HG03066 (cell line): ENCODE results near the gene TUT4.
"Not testable (repeated sequence)": the region's sequence is repeated elsewhere in the genome, so short reads cannot be mapped to it uniquely, and the experiment has no call there.

Experiments
- ATAC-seq: cut with Tn5 transposase; IDR thresholded peaks from one replicate; pipeline ENCODE4 v1.9.1; 2021; ENCODE audit warnings: low read depth; ENCODE audit not compliant: unreplicated experiment

Gene TUT4, protein sequence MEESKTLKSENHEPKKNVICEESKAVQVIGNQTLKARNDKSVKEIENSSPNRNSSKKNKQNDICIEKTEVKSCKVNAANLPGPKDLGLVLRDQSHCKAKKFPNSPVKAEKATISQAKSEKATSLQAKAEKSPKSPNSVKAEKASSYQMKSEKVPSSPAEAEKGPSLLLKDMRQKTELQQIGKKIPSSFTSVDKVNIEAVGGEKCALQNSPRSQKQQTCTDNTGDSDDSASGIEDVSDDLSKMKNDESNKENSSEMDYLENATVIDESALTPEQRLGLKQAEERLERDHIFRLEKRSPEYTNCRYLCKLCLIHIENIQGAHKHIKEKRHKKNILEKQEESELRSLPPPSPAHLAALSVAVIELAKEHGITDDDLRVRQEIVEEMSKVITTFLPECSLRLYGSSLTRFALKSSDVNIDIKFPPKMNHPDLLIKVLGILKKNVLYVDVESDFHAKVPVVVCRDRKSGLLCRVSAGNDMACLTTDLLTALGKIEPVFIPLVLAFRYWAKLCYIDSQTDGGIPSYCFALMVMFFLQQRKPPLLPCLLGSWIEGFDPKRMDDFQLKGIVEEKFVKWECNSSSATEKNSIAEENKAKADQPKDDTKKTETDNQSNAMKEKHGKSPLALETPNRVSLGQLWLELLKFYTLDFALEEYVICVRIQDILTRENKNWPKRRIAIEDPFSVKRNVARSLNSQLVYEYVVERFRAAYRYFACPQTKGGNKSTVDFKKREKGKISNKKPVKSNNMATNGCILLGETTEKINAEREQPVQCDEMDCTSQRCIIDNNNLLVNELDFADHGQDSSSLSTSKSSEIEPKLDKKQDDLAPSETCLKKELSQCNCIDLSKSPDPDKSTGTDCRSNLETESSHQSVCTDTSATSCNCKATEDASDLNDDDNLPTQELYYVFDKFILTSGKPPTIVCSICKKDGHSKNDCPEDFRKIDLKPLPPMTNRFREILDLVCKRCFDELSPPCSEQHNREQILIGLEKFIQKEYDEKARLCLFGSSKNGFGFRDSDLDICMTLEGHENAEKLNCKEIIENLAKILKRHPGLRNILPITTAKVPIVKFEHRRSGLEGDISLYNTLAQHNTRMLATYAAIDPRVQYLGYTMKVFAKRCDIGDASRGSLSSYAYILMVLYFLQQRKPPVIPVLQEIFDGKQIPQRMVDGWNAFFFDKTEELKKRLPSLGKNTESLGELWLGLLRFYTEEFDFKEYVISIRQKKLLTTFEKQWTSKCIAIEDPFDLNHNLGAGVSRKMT (N-terminal part only)

DNA sequence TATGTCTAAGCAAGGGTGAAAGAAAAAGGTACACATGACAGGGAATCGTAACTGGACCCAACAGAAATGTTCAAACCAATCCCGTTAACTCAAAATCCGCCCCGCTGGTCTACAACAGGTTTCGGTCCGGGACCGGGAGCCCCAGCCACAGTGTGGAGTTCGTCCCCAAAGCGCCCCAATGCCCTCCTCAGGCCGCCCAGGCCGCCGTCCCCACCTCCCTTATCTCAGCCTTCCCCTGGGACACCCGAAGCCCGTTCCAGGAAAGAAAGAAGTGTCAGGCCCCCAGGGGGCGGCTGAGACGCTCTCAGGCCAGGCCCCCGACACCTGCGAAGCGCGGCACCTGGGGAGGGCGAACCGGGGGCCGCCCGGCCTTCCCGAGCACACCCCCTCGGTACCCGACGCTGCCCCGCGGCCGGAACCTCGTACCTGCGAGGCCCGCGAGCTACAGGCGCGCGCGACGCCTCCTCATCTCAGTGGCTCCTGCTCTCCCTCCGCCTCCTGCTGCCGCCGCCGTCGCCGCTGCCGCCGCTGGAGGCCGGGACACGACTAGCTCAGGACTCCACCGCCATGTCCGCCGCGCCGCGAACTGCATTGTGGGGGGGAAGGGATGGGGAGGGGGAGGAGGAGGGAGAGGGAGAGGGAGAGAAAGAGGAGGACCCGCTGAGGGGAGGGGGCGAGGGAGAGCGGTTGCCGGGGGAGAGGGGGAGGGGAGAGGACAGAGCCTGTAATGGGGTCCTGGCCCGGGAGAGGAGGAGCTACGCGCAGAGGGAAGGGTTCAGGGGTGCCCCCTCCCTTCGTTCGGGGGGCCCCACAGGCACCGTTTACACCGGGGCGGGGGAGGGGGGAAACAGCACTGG, at the start of gene TUT4:
TSS of gene TUT4 (minus strand) at position 588 of the 857 bp plus-strand sequence. CDS start 26,812 bp downstream, outside the sequence.
- peak; percentile 48 for ATAC-seq

DNA sequence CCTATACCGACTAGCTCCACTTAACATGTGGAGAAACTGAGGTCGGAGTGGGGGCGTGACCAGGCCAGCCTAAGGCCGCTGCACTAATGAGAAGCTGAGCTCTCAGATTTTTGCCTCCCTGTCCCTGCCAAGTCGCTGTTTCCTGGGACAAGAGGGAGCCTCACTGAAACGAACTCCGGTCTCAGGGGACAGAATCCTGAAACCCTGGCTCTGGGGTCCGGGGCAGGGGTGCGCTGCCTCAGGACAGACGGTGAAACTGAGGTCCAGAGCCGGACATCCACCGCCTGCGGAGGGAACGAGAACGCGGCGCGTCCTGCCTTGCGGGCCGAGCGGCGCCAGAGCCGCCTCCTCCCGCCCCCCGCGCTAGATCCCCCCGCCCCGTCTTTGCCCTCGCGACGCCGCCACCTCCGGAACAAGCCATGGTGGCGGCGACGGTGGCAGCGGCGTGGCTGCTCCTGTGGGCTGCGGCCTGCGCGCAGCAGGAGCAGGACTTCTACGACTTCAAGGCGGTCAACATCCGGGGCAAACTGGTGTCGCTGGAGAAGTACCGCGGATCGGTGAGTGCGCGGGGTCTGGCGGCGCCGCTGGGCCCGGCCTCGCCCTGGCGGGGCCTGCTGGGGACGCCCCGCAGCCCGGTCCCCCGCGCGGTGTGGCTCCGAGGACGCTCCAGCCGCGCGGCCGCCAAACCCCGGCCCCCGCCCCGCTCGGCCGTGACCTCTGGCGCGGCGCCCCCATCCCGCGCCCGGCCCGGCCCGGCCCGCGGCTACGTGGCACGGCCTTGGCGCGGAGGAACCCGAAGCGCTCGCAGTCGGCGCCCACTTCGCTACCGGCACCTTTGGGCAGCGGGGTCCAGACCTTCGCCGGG, 49.3 kb upstream of the TUT4 start, which contains the start of gene GPX7:
TSS of gene GPX7 (plus strand) at position 381 of the 865 bp plus-strand sequence. CDS start at position 420, 39 bp downstream.
- ATAC-seq, result no peak

DNA sequence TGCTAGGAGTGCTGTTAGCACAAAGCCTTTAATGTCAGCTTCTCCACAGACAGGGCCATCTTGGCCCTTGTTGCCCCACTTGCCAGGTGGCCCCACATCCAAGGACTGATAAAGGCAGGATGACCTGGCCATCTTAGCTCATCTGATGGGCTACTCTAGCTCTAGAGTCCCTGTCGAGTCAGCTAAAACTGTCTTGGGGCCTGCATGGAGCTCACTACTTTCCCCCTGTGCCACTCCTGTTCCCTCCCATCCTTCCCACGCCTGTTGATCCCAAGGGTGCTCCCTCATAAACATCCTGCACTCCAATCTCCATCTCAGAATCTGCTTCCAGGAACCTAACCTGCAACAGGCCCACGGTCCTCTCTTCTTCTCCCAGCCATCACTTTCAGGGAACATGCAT, 48.6 kb upstream of the TUT4 start:
- no peak for ATAC-seq

DNA sequence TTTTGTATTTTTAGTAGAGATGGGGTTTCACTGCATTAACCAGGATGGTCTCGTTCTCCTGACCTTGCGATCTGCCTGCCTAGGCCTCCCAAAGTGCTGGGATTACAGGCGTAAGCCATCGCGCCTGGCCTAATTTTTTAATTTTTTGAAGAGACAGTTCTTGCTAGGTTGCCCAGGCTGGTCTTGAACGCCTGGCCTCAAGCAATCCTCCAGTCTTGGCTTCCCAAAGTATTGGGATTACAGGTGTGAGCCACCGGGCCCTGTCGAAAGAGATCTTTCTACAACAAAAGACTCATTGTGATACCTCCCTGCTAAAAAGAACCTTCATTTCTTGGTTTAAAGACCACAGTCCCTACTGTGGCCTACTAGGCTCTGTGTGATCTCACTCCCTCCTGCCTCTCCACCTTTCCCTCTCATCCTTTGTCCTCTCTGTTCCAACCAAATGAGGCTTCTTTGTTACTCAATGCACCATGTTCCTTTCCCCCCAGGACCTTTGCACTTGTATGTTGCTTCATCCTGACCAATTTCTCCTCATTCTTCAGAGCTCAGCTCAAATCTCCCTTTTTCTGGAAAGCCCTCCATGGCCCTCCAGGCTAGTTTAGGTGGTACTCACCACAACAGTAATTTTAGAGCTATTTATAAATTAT, 47.8 kb upstream of the TUT4 start:
- no peak for ATAC-seq

DNA sequence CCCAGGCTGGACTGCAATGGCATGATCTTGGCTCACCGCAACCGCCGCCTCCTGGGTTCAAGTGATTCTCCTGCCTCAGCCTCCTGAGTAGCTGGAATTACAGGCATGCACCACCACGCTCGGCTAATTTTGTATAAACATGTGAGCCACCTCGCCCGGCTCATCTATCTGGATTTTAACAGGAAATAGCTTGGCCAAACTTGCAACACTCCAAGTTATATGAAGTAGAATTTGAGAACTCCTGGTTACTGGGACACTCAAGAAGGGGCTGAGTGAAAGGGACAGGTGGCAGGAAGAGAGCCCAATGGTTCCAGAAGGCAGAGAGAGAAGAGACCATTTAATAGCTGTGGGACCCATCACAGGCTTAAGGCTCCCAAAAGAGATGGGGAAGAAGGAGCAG, 46.3 kb upstream of the TUT4 start:
- ATAC-seq, result no peak

DNA sequence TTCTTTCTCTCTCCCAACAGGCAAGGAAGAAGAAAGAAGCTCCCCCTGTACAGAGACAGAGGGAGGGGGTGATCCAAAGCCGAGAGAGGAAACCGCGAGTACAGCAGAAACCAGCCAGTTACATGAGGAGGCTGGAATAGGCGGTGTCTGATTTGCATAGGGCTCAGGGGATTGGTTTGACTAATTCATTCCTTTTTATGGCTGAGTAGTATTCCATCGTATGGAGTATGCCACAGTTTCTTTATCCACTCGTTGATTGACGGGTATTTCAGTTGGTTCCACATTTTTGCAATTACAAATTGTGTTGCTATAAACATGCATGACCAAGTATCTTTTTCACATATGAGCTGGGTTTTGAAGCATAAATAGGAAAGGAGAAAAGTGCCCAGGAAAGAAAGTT, 45.8 kb upstream of the TUT4 start:
- ATAC-seq, result no peak

DNA sequence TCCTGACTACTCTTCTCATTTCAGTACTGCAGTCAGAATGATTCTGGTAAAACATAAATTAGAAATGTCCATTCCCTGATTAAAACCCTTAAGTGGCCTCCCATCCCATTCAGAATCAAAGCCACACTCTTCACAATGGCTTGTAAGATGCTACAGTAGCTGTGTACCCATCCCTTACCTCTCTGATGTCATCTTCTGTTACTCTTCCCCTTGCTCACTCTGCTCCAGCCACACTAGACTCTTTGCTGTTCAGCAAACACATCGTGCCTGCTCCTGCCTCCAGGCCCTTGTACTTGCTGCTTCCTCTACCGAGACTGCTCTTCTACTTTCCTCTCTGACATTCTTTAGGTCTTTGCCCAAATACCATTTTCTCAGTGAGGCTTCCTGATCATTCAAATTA, 45.0 kb upstream of the TUT4 start:
- ATAC-seq, result no peak

DNA sequence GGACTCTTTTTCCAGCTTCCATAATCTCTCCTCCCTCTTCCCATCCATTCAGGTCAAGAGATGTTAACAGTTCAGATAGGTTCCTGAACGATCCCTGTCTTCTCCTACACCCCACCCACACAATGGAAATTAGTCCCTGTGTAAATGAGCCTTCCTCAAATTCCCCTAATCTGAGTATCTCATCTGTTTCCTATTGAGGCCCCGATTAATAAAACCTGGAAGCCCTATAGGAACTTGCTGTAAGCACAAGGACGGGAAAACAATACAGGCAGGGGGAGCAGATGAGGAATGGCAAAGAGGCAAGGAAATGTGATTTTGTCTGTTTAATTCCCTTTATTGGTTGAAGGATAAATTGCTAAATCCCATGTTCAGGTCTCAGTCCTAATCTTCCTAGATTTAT, 42.2 kb upstream of the TUT4 start:
- no peak for ATAC-seq

DNA sequence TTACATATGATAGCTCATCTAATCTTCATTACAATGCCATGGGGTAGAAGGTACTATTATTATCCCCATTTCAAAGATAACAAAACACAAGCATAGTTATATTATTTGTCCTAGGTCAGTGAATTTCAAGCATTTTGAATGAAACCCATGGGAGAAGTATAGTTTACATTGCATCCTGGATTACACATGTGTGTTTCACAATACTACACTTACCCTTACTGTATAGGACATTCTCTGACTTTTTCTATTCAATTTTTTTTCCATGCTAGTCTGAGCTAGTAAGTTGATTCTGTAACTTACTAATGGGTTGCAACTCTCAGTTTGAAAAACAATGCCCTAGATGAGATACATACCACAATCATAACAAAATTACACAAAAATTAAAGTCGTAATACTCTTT, 40.6 kb upstream of the TUT4 start:
- ATAC-seq, result no peak

DNA sequence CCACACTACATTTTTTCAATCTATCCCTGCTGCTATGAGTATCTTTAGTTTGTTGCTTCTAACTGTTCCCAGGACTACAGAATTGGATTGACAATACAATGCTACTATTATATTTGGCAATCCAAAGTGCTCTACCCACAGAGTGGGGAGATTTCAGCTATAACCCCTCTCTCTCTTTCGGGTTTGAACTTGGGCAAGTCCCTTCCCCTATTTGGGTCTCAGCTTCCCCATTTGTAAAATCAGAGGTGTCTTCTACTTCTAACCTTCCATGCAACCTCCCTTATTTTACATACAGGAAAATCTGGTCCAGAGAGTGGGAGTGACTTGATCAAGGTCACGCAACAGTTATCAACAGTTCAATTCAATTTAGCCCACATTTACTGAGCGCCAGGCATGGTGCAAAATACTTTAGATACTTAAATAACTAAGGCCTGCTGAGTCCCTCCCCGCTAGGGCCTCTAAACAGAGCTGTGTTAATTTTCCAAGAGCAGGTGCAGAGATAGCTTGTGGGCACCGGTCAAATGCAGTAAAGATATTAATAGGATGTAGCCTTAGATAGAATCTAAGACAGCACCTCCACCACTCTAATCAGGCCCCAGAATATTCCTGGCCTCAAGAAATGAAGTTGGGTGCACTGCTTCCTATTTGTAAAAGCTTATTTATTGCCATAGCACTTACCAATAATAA, 39.9 kb upstream of the TUT4 start:
- no peak for ATAC-seq

DNA sequence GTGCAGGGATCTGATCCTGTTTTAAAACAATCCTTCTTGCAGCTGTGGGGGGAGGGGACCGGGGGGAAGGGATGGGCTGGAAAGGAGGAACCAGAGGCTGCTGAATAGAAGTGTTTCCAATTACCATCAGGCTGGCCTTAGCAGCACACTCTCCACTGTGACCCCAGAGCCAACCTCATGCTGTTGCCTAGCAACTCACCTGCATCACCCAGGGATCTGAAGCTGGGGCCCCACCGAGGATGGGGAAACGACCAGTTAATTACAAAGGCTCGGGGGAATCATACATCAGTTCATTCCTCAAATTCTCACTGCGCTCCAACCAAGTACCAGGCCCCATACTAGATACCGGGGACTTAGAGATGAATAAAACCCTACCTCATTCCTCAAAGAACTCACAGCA, 37.4 kb upstream of the TUT4 start:
- ATAC-seq, result no peak

DNA sequence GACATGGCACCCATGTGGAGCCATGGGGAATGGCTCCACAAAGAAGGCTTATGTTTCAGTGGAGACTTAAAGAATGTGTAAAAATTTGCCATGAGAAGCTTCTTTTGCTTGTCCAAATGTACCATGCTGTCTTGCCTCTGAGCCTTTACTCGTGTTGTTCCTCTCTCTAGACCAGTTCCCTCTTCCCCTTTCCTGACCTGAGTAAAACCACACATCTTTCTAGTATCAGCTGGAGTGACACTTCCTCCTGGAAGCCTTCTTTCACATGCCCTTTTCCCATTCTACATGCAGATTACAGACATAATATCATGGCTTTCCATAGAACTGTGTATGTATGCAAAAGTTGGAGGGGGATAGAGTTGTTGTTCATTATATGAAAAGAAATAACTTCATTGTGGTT, 35.6 kb upstream of the TUT4 start:
- ATAC-seq, result no peak

DNA sequence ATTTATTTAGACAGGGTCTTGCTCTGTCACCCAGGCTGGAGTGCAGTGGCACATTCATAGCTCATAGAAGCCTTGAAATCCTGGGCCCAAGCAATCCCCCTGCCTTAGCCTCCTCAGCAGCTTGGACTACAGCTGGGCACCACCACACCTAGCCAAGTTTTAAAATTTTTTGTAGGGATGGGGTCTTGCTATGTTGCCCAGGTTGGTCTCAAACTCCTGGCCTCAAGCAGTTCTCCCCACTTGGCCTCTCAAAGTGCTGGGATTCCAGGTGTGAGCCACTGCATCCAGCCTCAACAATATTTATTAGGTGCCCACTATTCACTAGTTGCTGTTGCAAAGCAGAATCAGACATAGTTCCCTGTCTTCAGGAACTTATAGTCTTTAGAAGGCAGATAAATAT, 35.1 kb upstream of the TUT4 start:
- no peak for ATAC-seq

DNA sequence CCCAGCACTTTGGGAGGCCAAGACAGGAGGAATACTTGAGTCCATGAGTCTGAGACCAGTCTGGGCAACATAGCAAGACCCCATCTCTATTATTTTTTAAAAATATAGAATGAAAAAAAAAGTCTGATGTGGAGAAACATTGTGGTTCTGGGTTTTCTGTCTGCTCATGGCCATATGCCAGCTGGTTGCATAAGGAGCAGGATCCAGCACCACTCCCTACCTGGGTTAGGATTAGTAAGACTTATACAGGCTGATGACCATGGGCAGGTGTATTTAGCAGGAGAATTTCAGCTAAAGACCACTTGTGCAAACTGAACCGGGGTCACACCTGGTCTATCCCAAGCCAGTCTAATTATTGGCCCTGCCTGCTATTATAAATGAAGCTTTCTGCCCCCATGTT, 32.6 kb upstream of the TUT4 start:
- no peak for ATAC-seq

DNA sequence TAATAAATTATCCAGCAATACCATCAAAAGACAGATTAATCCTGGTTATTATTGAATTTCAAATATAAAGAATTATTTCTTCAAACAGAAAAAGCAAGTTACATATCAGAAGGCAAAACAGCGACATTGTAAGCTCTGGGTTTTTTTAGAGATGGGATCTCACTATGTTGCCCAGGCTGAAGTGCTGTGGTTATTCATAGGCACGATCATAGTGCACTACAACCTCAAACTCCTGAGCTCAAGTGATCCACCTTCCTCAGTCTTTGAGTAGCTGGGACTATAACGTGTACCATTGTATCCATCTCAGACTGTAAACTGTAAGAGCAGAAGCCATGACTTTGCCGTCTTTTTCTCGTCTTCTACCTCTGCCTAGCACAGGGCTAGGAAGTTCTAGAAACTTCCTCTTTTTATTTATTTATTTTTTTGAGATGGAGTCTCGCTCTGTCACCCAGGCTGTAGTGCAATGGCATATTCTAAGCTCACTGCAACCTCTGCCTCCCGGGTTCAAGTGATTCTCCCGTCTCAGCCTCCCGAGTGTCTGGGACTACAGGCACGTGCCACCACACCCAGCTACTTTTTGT, 29.3 kb upstream of the TUT4 start:
- no peak for ATAC-seq

DNA sequence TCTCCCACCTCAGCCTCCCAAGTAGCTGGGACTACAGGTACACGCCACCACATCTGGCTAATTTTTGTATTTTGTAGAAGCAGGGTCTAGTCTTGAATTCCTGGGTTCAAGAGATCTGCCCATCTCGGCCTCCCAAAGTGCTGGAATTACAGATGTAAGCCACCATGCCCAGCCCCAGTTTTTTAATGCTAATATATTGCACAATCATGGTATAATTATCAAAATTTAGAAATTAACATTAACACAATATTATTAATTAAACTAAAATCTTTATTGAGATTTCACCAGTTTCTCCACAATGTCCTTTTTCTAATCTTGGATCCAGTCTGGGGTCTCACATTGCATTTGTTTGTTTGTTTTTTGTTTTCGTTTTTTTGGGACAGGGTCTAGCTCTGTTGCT, 27.4 kb upstream of the TUT4 start:
- no peak for ATAC-seq

DNA sequence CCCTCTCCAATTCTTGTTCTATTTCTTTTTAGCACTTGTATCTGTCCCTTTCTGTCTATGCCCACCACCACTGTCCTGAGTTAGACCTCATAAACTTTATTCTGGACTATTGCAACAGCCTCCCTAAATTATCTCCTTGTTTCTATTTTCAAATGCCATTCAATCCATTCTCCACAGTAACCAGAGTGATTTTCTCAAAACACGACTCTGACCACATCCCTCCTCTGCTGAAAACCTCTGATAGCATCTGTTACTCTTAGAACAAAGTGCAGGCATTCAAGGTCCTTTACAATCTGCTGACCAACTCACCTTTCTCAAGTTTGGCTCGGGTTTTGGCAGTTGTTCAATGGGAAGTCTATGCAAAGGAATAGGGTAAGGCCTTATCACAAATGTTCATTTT, 26.5 kb upstream of the TUT4 start:
- no peak for ATAC-seq

DNA sequence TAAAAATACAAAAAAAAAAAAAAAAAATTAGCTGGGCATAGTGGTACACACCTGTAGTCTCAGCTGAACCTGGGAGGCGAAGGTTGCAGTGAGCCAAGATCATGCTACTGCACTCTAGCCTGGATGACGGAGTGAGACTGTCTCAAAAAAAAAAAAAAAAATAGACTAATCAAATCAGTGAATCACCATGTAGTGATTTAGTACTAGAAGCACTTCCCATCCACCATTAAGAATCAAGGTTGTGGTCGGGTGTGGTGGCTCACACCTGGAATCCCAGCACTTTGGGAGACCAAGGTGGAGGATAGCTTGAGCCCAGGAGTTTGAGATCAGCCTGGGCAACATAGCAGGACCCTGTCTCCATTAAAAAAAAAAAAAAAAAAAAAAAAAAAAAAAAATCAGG, 25.2 kb upstream of the TUT4 start:
- ATAC-seq, result not testable (repeated sequence)
